Activated CD8-positive, alpha-beta T cell treated with anti-CD3 and anti-CD28 coated beads for 36 hours (primary cell): ENCODE measurements around the gene SEC16A. TPM values are rescaled to one million over a fixed set of nuclear protein-coding genes. Genes with fewer than 3 reads are reported as not detected.

Experiments used
- ATAC-seq: fragments of 200-7000 bp; cut with Tn5 transposase; one replicate; pipeline ENCODE4 v1.10.0; 2021; ENCODE audit warnings: mild to moderate bottlenecking, moderate library complexity
- CTCF ChIA-PET: fragments of 350-600 bp; sonication (Branson Sonifier 250); formaldehyde crosslinking; loops from one replicate; lab custom pipeline; 2021; ENCODE audit warnings: antibody characterized with exemption; lab: Charles Lee
- POLR2A ChIA-PET: fragments of 350-600 bp; sonication (Branson Sonifier 250); formaldehyde crosslinking; loops from one replicate; lab custom pipeline; 2021; ENCODE audit warnings: antibody characterized with exemption; lab: Charles Lee
- DNase-seq: peaks from one replicate; pipeline ENCODE4 v3.0.0-alpha.2; 2020
- H3K27ac Mint-ChIP-seq: one replicate; pipeline ENCODE4 v1.8.0; 2021; ENCODE audit warnings: mild to moderate bottlenecking, mixed read lengths
- H3K27me3 Mint-ChIP-seq: one replicate; pipeline ENCODE4 v1.8.0; 2021; ENCODE audit warnings: mixed read lengths
- H3K36me3 Mint-ChIP-seq: one replicate; pipeline ENCODE4 v1.8.0; 2021; ENCODE audit warnings: low read depth, mixed read lengths
- H3K4me1 Mint-ChIP-seq: one replicate; pipeline ENCODE4 v1.8.0; 2021; ENCODE audit warnings: low read depth, mixed read lengths
- H3K4me3 Mint-ChIP-seq: one replicate; pipeline ENCODE4 v1.8.0; 2021; ENCODE audit warnings: mild to moderate bottlenecking, moderate library complexity, mixed read lengths
- H3K9me3 Mint-ChIP-seq: one replicate; pipeline ENCODE4 v1.8.0; 2021; ENCODE audit warnings: mixed read lengths
- intact Hi-C: fragments of 100-400 bp; cut with micrococcal nuclease; formaldehyde crosslinking; loops from one replicate; pipeline ENCODE4 v1.10.0; 2022
- total RNA-seq, 2 experiments: library from RNA; stranded (reverse); gene quantifications; one replicate each; pipeline ENCODE4 v1.2.3, GENCODE V29; 2021
- TF ChIP-seq, protein P1 (sequence below): fragments of 200-600 bp; IDR thresholded peaks from one replicate; pipeline ENCODE4 v1.8.0; 2022; ENCODE audit warnings: antibody characterized with exemption, mild to moderate bottlenecking

SEC16A gene
- total RNA-seq, 2 experiments from 2014 or later = 67.9 to 69.8 TPM

GRCh38 chr9:136431782-136432350 is 51.0 kb downstream of the SEC16A start:
- DNase-seq (no peak), ATAC-seq (no peak)
- ChIA-PET POLR2A (no interaction called here), CTCF (no interaction called here)
- Mint-ChIP-seq H3K27me3 (no peaks in the 10 kb centered on the region), H3K27ac (no peak overlapping the region), H3K4me3 (no peak overlapping the region), H3K4me1 (peaks cover 8% of the 10 kb centered on the region), H3K9me3 (no peaks in the 10 kb centered on the region), H3K36me3 (peaks cover under 1% of the 10 kb centered on the region)
- TF ChIP-seq, protein P1, sequence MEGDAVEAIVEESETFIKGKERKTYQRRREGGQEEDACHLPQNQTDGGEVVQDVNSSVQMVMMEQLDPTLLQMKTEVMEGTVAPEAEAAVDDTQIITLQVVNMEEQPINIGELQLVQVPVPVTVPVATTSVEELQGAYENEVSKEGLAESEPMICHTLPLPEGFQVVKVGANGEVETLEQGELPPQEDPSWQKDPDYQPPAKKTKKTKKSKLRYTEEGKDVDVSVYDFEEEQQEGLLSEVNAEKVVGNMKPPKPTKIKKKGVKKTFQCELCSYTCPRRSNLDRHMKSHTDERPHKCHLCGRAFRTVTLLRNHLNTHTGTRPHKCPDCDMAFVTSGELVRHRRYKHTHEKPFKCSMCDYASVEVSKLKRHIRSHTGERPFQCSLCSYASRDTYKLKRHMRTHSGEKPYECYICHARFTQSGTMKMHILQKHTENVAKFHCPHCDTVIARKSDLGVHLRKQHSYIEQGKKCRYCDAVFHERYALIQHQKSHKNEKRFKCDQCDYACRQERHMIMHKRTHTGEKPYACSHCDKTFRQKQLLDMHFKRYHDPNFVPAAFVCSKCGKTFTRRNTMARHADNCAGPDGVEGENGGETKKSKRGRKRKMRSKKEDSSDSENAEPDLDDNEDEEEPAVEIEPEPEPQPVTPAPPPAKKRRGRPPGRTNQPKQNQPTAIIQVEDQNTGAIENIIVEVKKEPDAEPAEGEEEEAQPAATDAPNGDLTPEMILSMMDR = no peak
- intact Hi-C loops = no loop called here

DNA sequence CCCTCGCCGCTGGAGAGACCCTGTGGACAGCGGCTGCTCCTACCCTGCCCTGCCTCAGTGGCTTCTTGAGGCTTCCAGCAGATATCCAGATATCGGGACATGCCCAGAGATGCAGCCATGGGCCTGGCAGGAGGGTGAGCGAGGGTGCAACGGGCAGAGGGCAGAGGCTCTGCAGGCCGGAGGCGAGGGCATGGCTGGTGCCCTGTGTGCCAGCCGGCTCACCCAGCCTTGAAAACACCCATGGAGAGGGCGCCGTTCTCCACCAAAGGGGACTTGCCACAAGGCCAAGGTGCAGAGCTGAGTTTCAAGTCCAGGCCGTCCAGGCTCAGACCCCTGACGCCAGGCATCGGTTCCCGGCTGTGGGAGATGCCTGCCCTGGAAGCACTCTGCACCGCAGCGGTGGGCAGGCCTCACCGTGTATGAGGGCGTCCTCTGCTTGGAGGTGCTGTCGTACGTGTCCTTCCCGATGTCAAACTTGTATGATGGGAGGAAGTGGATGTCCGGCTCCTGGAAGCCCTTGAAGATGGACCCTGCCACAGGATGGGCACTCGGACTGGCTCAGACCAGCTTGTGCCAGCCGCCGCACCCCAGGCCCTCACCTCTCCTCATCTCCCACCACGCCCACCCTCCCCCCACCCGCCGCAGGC is 52.1 kb downstream of the SEC16A start:
- H3K4me1 Mint-ChIP-seq = peaks cover under 1% of the 10 kb centered on the region
- no peaks in the 10 kb centered on the region for H3K9me3 Mint-ChIP-seq
- intact Hi-C loops = no loop called here
- no peak for ATAC-seq
- no peak overlapping the region for H3K4me3 Mint-ChIP-seq
- H3K36me3 Mint-ChIP-seq = peaks cover 3% of the 10 kb centered on the region
- POLR2A ChIA-PET = interaction anchor here (1.7 kb wide), 1 partner anchor 10 kb away, joined by 5 read pairs; no protein-coding TSS in a partner anchor
- H3K27me3 Mint-ChIP-seq = no peaks in the 10 kb centered on the region
- no peak for DNase-seq
- CTCF ChIA-PET = no interaction called here
- H3K27ac Mint-ChIP-seq = no peak overlapping the region
- TF ChIP-seq, protein P1 = no peak

GRCh38 chr9:136429683-136430491 is 53.0 kb downstream of the SEC16A start:
- H3K27ac Mint-ChIP-seq = no peak overlapping the region
- POLR2A ChIA-PET = interaction anchor here (1.0 to 1.7 kb wide), 3 partner anchors 8 to 12 kb away, joined by 3 to 5 read pairs (median 4); no protein-coding TSS in a partner anchor
- H3K4me3 Mint-ChIP-seq = no peak overlapping the region
- H3K9me3 Mint-ChIP-seq = no peaks in the 10 kb centered on the region
- intact Hi-C loops = no loop called here
- DNase-seq (no peak), ATAC-seq (no peak)
- CTCF ChIA-PET = no interaction called here
- H3K36me3 Mint-ChIP-seq = peaks cover 9% of the 10 kb centered on the region
- TF ChIP-seq, protein P1 = no peak
- no peaks in the 10 kb centered on the region for H3K27me3 Mint-ChIP-seq
- H3K4me1 Mint-ChIP-seq = no peaks in the 10 kb centered on the region

DNA sequence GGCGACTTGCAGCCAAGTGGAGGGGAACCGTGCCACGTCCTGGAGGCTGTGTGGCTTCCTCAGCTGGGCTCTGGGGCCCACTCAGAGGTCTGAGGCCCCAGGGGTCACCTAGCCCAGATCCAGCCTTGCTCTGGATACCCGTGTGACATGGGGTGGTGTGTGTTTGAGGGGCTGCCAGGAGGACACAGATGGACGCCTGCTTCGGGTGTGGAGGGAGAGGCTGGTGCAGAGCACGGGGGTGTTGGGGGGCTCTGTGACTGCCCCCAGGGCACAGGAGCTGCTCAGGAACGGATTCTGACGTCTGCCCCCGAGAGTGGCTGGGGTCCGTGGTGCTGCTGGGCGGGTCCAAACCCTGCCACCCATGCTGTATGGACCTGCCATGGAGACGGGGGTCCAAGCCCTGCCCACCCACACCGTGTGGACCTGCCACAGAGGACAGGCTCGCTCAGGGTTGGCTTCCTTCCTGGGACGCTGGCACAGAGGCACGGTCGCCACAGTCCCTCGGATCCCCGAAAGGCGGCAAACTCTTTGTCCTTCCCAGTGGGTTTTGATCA is 53.7 kb downstream of the SEC16A start:
- no peak overlapping the region for H3K27ac Mint-ChIP-seq
- TF ChIP-seq, protein P1 = no peak
- no peak overlapping the region for H3K4me3 Mint-ChIP-seq
- ChIA-PET CTCF (no interaction called here), POLR2A (interaction anchor here (0.6 to 1.1 kb wide), 3 partner anchors 9 to 91 kb away, joined by 3 to 4 read pairs (median 3); no protein-coding TSS in a partner anchor)
- ATAC-seq = no peak
- DNase-seq = no peak
- peaks cover 10% of the 10 kb centered on the region for H3K36me3 Mint-ChIP-seq
- H3K27me3 Mint-ChIP-seq = no peaks in the 10 kb centered on the region
- intact Hi-C loops = no loop called here
- H3K9me3 Mint-ChIP-seq = no peaks in the 10 kb centered on the region
- no peaks in the 10 kb centered on the region for H3K4me1 Mint-ChIP-seq
